ENCODE data around the gene SLC22A5. TPM values are rescaled to one million over a fixed set of nuclear protein-coding genes. Genes with fewer than 3 reads are reported as not detected.

SLC22A5 gene
- 10 to 100 TPM in 1 of 2 donors, 1 to 10 TPM in 1; 9.5 to 11.8 TPM for total RNA-seq
- 11.9 TPM for polyA plus RNA-seq (ENCODE audit: insufficient read depth, low read depth, low replicate concordance)
- long read RNA-seq, donor 1, partial matches to known transcripts = 0 of 3 reads
- long read RNA-seq, donor 1, other reads (novel, unspliced or antisense) = 0 of 3 reads
- long read RNA-seq, donor 2, partial matches to known transcripts = 0 of 1 reads
- long read RNA-seq, donor 2, other reads (novel, unspliced or antisense) = 0 of 1 reads

DNA sequence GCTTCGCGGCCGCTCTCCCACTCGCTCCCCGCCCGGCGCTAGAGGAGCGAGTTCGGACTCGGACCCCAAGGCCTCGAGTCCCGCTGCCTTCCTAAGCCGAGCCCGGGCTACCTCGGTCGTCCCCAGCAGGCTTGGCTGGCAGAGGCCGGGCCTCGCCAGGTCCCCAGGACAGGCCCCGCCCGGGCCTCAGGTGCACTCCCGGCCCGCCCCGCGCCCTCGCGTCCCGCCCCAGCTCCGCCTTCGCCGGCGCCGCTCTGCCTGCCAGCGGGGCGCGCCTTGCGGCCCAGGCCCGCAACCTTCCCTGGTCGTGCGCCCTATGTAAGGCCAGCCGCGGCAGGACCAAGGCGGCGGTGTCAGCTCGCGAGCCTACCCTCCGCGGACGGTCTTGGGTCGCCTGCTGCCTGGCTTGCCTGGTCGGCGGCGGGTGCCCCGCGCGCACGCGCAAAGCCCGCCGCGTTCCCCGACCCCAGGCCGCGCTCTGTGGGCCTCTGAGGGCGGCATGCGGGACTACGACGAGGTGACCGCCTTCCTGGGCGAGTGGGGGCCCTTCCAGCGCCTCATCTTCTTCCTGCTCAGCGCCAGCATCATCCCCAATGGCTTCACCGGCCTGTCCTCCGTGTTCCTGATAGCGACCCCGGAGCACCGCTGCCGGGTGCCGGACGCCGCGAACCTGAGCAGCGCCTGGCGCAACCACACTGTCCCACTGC lies at the start of gene SLC22A5:
TSS of gene SLC22A5 (plus strand) at position 237 of the 707 bp plus-strand sequence. CDS start at position 500, 263 bp downstream.
- Histone ChIP-seq H3K4me3 (peak within 1 kb of the TSS; percentile 79 to 80), H3K27ac (peak within 1 kb of the TSS; percentile 81 to 89), H3K9me3 (no peaks in the 10 kb centered on the region), H3K36me3 (ENCODE audit: low read depth, missing control alignments) (no peaks in the 10 kb centered on the region), H3K4me1 (peaks cover 6% of the 10 kb centered on the region), H3K27me3 (no peaks in the 10 kb centered on the region)
- TF ChIP-seq, protein P1, sequence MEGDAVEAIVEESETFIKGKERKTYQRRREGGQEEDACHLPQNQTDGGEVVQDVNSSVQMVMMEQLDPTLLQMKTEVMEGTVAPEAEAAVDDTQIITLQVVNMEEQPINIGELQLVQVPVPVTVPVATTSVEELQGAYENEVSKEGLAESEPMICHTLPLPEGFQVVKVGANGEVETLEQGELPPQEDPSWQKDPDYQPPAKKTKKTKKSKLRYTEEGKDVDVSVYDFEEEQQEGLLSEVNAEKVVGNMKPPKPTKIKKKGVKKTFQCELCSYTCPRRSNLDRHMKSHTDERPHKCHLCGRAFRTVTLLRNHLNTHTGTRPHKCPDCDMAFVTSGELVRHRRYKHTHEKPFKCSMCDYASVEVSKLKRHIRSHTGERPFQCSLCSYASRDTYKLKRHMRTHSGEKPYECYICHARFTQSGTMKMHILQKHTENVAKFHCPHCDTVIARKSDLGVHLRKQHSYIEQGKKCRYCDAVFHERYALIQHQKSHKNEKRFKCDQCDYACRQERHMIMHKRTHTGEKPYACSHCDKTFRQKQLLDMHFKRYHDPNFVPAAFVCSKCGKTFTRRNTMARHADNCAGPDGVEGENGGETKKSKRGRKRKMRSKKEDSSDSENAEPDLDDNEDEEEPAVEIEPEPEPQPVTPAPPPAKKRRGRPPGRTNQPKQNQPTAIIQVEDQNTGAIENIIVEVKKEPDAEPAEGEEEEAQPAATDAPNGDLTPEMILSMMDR (IDR thresholded peaks at IDR 0.05) = no peak
- no peak for TF ChIP-seq POLR2A (IDR thresholded peaks at IDR 0.05)
- peak; percentile 72 for DNase-seq
- WGBS, 2 donors = 0% methylated on average over 10 to 37 of the region's 83 CpGs
- intact Hi-C loops (cut with DNase I; ENCODE audit: low total_unique reads) = no loop called here

DNA sequence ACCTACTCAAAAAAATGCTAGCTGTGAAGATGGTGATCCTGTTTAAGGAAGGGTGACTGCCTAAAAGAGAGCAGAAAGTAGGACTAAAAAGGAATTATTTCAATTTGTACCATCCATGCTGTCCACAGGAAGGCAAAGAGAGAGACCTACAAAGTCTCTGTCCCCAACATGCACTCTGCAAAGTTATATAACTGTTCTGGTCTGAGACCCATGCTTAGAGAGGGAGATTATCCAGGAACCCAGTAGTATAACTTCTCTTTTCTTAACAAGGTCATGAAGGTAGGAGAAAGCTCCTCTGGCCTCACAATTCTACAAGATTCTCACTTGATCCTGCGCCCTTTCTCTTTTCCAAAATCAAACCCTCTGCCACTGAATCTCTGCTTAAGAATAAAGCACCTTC lies 49.5 kb upstream of the SLC22A5 start:
- intact Hi-C loops (cut with DNase I; ENCODE audit: low total_unique reads) = no loop called here
- Histone ChIP-seq H3K27me3 (no peaks in the 10 kb centered on the region), H3K4me3 (no peak overlapping the region), H3K4me1 (no peaks in the 10 kb centered on the region), H3K9me3 (no peaks in the 10 kb centered on the region), H3K36me3 (ENCODE audit: low read depth, missing control alignments) (no peaks in the 10 kb centered on the region), H3K27ac (no peak overlapping the region)
- TF ChIP-seq POLR2A (IDR thresholded peaks at IDR 0.05) = no peak
- TF ChIP-seq, protein P1 (IDR thresholded peaks at IDR 0.05) = no peak
- WGBS, 2 donors = 94 to 100% methylated on average over 1 of the region's 1 CpG
- DNase-seq = no peak

DNA sequence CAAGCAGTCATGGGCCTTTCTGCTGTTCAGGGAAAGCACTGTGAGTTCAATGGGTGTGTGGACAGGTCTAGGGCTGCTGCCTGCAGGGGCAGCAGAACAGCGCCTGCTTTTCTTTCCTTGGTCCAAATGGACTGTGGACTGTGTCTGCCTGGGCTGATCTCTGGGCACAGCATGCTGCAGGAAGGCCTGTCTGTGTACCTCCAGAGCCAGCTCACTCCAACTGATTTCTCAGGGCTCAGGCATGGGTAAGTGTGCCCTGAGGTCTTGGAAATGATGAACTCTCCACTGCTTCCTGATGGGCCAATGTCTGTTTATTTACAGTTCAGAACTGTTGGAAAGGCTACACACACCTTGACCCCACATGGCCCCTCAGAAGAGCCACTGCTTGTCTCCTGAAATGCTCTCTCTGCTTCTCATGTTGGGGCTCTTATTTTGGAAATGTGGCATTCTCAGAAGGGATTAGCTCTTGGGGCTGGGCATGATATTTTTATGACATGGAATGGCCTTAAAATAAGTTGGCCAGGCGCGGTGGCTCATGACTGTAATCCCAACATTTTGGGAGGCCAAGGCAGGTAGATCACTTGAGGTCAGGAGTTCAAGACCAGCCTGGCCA lies 48.3 kb upstream of the SLC22A5 start:
- Histone ChIP-seq H3K27me3 (no peaks in the 10 kb centered on the region), H3K27ac (no peak overlapping the region), H3K9me3 (no peaks in the 10 kb centered on the region), H3K4me3 (no peak overlapping the region), H3K4me1 (no peaks in the 10 kb centered on the region), H3K36me3 (ENCODE audit: low read depth, missing control alignments) (no peaks in the 10 kb centered on the region)
- DNase-seq = no peak
- 91 to 92% methylated on average over 3 of the region's 3 CpGs for WGBS, 2 donors
- TF ChIP-seq POLR2A (IDR thresholded peaks at IDR 0.05) = no peak
- TF ChIP-seq, protein P1 (IDR thresholded peaks at IDR 0.05) = no peak
- intact Hi-C loops (cut with DNase I; ENCODE audit: low total_unique reads) = no loop called here

DNA sequence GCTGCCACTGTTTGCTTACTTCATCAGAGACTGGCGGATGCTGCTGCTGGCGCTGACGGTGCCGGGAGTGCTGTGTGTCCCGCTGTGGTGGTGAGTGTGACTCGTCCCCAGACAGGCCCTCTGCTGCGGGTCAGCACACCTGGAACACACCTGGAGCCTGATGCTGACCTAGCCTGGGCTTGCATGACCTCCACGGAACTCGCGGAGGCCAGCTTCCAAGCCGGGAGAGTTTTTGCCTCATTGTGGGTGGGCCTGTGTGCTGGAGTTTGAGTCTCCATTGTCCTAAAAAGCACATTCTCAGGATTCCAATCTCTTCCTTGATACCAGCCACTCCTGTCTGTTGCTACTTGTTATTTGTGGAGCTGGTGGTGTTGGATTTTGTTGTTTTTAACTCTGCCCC lies 47.2 kb upstream of the SLC22A5 start:
- TF ChIP-seq, protein P1 (IDR thresholded peaks at IDR 0.05) = no peak
- no peak for TF ChIP-seq POLR2A (IDR thresholded peaks at IDR 0.05)
- DNase-seq = no peak
- Histone ChIP-seq H3K27ac (no peak overlapping the region), H3K36me3 (ENCODE audit: low read depth, missing control alignments) (no peaks in the 10 kb centered on the region), H3K4me1 (no peaks in the 10 kb centered on the region), H3K27me3 (no peaks in the 10 kb centered on the region), H3K9me3 (no peaks in the 10 kb centered on the region), H3K4me3 (no peak overlapping the region)
- intact Hi-C loops (cut with DNase I; ENCODE audit: low total_unique reads) = no loop called here
- WGBS, 2 donors = 52 to 53% methylated on average over 8 to 11 of the region's 11 CpGs
